Measurements from ENCODE around the gene EYA2. TPM values are rescaled to one million over a fixed set of nuclear protein-coding genes. Genes with fewer than 3 reads are reported as not detected.

The EYA2 gene
- total and polyA plus RNA-seq, 2 donors (not counting 3 experiments of a cell fraction or from before 2014, with no cell fraction given) = not detected

- no peak for TF ChIP-seq POLR2A (IDR thresholded peaks at IDR 0.05; ENCODE audit: low read depth, low read length)
- TF ChIP-seq CTCF (IDR thresholded peaks at IDR 0.05; ENCODE audit: extremely low read depth in 1 of 2, insufficient read depth in 1 of 2, low read depth in 1 of 2, low read length in 2 of 2) = no peak
- no peak for TF ChIP-seq POLR2AphosphoS5 (IDR thresholded peaks at IDR 0.05; ENCODE audit: insufficient read depth, low read depth, low read length)
- TF ChIP-seq FOS (IDR thresholded peaks at IDR 0.05; ENCODE audit: borderline replicate concordance, insufficient read depth, low read length) = no peak
- TF ChIP-seq MAX (IDR thresholded peaks at IDR 0.05; ENCODE audit: insufficient read depth, insufficient read length) = no peak
- TF ChIP-seq GATA2 (IDR thresholded peaks at IDR 0.05; ENCODE audit: insufficient read depth, insufficient read length, low read depth, low read length) = no peak
- TF ChIP-seq EZH2 (IDR thresholded peaks at IDR 0.05; ENCODE audit: borderline replicate concordance, low read depth, low read length, severe bottlenecking) = no peak
- TF ChIP-seq MYC (IDR thresholded peaks at IDR 0.05; ENCODE audit: low read depth, low read length) = no peak
- Histone ChIP-seq H2AFZ (ENCODE audit: low read depth, low read length) (no peak overlapping the region), H3K4me1 (ENCODE audit: control insufficient read depth, extremely low read depth, insufficient read depth, low read length) (peaks cover 3% of the 10 kb centered on the region), H3K9me3 (replicated peaks; ENCODE audit: control insufficient read depth, insufficient read depth, low read length) (no peaks in the 10 kb centered on the region), H3K9me1 (replicated peaks; ENCODE audit: control insufficient read depth, extremely low read depth, insufficient read depth, low read length) (no peaks in the 10 kb centered on the region), H3K9ac (replicated peaks; ENCODE audit: extremely low read depth, insufficient read depth, low read length) (no peak overlapping the region), H3K27me3 (ENCODE audit: control insufficient read depth in 2 of 2, insufficient read depth in 2 of 2, low read length in 2 of 2) (peaks cover 0 to 4% of the 10 kb centered on the region in 2 experiments), H3K27ac (ENCODE audit: insufficient read depth, low read depth, low read length) (no peak overlapping the region), H3K79me2 (ENCODE audit: control insufficient read depth, insufficient read depth, low read length) (no peaks in the 10 kb centered on the region), H4K20me1 (replicated peaks; ENCODE audit: control insufficient read depth, extremely low read depth, insufficient read depth, low read length) (no peaks in the 10 kb centered on the region), H3K36me3 (ENCODE audit: control insufficient read depth in 2 of 2, extremely low read depth in 1 of 2, insufficient read depth in 2 of 2, low read length in 2 of 2) (no peaks in the 10 kb centered on the region), H3K4me3 (replicated peaks in 1 of 3; ENCODE audit: insufficient read depth in 1 of 3, low read depth in 1 of 3, low read length in 3 of 3) (no peak overlapping the region), H3K4me2 (ENCODE audit: insufficient read depth, low read length) (no peak overlapping the region)
- ChIA-PET POLR2A (no interaction called here), CTCF (interaction anchor here (1.2 to 7.0 kb wide), 5 partner anchors 12 to 465 kb away, joined by 5 to 83 read pairs (median 6); no protein-coding TSS in a partner anchor)
- FAIRE-seq (no peak), DNase-seq (ENCODE audit: low read depth, low spot score) (no peak)
- dilution Hi-C loops (cut with MboI; ENCODE audit: extremely low pct_ligation_motif_present, low sequenced_read_pairs) = no loop called here
- intact Hi-C loops (cut with micrococcal nuclease) = loop anchor here (5.0 kb wide), 1 partner anchor 1427 kb away; no protein-coding TSS in a partner anchor
- no TSS peak for BruUV-seq (replicated peaks)
Measured at GRCh38 chr20:47195573-47195972, 300.9 kb downstream of the EYA2 start.

Measured in endothelial cell of umbilical vein (primary cell).